GM10847 (cell line): Measurements from ENCODE around the gene MT3.

Experiments used
- POLR2A ChIP-seq: IDR thresholded peaks from 2 replicates; pipeline ENCODE4 v1.6.1; 2011; ENCODE audit not compliant: insufficient read length; ENCODE audit errors: extremely low read depth

The MT3 gene

DNA sequence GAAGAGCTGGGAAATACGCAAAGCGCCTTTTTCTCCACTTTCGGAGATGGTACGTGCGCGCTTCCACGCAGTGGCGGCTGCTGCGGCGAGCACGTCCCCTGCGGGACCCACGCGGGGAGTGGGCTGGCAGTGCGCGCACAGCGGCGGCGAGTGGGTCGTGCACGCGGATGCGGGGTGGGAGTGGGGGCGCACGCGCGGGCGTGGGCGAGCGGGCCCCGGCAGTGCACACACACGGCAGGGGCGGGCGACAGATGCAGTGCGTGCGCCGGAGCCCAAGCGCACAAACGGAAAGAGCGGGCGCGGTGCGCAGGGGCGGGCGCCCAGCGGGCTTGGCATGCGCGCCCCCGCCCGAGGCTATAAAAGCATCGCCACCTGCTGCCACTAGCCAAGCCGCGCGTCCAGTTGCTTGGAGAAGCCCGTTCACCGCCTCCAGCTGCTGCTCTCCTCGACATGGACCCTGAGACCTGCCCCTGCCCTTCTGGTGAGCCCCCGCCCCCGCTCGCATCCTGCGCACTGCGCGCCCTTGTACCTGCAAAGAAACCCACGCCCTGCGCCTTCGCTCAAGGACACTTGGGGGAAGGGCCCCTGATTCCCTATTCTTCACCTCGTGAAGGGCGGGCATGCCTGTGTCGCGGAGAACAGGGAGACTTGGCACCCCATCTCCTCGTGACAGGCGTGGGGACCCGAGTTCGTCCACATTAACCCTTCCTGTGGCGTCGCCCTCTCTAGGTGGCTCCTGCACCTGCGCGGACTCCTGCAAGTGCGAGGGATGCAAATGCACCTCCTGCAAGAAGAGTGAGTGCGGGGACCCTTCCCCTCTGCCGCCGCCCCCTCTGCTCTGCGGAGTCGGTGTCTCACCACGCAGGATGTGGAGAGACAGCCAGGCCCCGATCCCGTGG, at the start of gene MT3:
Gene MT3, plus strand, starts transcription at position 388 of the 899 bp plus-strand sequence. Its CDS starts 63 bp downstream, at position 451.
- no peak for TF ChIP-seq POLR2A

DNA sequence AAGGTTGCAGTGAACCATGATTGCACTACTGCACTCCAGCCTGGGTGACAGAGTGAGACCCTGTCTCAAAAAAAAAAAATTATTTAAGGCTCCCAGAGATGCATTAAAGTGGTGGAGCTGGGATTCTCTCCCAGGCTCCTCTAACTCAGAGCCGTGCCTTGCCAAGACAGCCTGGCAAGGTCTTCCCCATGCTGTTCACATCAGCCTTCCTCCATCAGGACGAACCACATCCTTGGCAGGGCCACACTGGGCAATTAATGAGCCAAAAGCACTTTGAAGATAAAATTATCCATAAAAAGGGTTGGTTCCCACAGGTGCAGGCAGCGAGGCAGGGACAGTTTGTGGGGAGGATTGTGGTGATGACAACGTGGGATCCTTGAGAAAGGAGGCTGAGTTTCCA, 49.7 kb upstream of the MT3 start:
- no peak for TF ChIP-seq POLR2A

DNA sequence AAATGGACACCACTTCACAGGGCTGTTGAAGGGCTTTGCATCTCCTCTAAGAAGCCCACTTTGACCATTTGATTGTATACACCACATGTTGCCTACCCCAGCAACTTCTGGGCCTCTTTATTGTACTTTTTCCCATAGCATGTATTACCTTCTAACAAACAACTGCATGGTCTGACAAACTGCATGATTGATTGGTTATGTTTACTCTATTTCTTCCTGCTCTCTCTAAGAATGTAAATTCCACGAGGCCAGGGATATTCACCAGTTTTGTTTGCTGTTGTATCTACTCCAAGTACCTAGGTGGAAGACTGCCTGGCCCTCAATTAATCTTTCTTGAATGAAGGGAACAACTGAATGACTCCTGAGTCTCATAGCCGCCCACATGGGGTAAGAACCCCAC, 47.3 kb upstream of the MT3 start:
- no peak for TF ChIP-seq POLR2A

DNA sequence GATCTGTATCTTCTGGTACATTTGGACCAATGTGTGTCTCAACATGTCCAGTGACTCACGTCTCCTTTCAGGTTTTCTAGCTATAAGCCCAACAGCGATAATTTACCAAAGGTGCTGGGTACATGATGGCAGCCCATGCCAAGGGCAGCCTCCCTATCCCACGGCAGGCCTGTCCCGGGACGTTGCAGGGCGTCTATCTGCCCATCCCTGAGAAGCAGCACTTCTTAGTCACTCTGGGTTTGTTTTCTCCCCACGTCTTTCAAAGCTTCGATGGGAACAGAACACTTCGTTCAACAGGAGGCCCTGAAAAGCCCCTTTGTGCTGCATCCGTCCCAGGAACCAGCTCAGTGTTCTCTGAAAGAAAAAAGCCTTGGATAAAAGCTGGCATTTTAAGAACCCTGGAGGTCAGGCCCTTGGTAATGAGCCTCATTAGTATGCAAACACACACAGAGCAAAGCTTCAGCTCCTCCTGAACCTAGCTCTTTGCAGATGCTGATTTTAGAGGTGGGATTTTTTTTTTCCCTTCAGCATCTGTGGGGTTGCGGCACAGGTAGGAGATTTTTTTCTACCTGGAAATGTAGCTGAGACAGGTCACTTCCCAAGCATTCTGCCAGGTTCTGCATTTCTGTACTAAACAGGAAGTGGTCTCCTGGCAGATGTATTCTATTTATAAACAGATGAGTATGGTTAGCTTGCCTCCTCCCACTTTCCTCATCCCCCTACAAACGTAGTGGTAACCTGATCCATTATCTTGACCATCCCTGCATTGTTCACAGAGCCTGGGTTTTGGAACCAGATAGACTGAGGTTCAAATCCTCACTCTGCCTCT, 42.0 kb upstream of the MT3 start:
- no peak for TF ChIP-seq POLR2A

DNA sequence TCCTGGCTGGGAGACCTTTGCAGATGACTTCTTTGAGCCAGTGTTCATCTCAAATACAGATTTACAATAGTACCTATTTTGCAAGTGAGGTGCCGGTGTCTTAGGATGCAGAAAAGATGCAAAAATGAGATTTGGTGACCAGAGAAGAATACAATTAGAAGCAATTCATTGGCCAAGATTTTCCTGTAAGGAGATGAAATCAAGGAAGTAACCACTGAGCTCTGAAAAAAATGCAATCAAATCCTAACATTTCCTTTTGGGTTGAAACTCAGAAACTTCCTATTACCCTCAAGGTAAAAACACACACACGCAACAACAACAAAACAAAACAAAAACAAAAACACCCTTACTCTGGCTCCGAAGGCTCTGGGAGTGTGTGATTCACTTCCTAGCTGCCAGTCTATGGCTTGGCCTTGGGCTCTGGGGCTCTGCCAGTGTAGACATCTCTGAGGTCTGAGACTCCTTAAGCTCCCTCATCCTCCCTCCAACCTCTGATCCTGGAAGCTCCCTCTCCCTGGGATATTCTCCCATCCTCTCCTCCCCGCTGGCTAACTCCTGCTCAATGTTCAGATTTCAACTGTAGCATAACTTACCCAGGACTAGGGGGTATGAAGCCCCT, 41.3 kb upstream of the MT3 start:
- no peak for TF ChIP-seq POLR2A

- TF ChIP-seq POLR2A = no peak
Observed at GRCh38 chr16:56549161-56549560, 40.2 kb upstream of the MT3 start.

GRCh38 chr16:56549744-56550385, 39.5 kb upstream of the MT3 start:
- no peak for TF ChIP-seq POLR2A

DNA sequence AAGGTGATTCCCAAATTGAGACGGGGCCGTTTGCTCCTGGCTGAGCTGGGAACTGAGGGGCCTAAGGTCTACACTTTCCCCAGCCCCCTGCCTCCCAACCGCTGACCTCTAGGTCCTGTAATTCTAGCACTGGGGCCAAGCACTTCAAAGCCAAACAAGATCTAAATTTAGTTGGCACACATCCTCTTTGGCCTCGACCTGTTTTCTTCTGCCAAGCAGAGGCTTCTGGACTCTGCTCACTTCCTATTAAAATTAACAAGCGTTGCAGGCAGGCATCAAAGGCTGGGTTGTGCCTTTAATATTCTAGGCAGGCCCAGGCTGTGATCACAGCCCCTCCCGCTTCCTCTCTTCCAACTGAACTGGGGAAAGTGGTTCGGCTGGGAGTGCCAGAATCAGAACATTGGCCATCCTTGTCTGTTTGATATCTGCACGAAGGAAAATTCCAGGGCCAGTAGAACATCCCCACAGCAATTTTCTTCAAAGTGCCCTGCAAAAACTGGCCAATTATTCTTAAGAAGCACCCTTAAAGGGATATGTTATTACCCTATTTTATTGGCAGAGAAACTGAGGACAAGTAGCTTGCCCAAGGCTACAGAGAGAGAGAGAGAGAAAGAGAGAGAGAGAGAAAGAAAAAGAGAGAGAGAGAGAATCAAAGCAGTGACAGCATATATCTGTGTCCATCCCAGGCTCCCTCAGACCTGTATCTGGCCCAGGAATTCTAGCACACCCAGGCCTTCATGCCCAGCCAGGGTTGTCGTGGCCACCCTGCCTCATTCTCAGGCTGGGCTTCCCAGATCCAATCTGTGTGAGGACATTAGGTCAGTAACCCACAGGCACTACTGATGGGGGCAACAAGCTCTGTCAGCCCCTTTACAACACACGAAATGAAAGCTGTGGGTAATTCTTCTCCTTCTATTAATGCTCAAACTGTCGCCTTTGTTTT, 37.3 kb upstream of the MT3 start:
- no peak for TF ChIP-seq POLR2A

- TF ChIP-seq POLR2A = no peak
Observed at GRCh38 chr16:56554441-56554840, 34.9 kb upstream of the MT3 start.

DNA sequence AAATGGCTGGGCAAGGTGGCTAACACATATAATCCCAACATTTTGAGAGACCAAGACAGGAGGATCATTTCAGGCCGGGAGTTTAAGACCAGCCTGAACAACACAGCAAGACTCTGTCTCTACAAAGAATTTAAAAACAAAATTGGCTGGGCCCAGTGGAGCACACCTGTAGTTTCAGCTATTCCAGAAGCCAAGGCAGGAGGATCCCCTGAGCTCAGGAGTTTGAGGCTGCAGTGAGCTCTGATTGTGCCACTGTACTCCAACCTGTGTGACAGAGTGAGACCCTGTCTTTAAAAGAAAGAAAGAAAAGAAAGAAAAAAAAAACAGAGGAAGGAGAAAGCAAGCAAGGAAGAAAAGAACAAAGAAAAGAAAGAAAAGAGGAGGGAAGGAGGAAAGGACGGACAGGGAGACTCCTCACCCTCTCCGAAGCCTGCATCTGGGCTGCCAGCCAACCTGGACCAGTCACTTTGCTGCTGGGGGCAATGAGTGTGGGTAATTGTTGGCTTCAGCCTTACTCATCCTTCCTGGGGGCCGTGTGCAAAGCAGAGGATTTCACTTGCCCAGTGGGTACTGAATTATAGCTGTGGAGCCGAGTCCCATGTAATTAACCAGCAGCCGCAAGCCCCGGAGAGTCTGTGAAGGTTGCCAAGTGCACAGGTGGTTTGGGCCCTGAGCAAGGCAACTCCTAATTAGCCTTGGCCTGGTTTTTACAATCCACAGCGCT, 31.1 kb upstream of the MT3 start:
- TF ChIP-seq POLR2A = no peak

- TF ChIP-seq POLR2A = no peak
Observed at GRCh38 chr16:56559109-56559508, 30.2 kb upstream of the MT3 start.

DNA sequence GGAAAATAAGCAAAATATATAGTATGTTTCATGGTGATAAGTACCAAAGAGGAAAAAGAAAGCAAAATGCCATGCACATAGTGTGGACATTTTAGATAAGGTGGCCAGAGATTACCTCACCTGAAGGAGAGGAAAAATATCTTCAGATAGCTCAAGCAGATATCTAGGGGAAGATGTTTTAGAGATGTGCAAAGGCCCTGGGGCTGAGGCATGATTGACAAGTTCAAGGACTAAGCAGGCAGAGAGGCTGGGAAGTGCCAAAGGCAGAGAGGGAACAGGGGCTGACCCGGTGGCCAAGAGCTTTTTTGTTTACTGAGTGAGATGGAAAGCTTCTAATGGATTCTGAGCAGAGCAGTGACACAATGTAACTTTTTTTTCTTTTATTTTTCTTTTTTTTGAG, 28.9 kb upstream of the MT3 start:
- no peak for TF ChIP-seq POLR2A

DNA sequence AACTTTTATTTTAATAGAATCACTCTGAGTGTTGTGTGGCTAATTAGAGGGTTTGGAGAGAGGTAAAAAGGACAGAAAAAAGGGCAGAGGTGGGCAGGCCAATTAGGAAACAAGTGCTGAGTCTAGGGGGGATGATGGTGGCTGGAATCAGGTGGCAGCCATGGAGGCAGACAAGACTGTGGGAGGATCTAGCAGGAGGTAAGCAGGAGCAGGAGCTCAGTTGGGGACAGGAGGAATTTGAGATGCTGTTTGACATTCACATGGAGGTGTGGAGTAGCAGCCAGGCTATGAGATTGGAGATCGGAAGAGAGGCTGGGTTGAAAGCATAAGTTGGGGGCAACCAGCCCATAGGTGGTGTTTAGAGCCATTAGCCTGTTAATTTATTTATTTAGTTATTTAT, 28.2 kb upstream of the MT3 start:
- no peak for TF ChIP-seq POLR2A

GRCh38 chr16:56564793-56565477, 24.4 kb upstream of the MT3 start, which contains the start of gene MT4:
Gene MT4 (plus strand): TSS chr16:56565073. CDS start chr16:56565129, 56 bp downstream.
- no peak for TF ChIP-seq POLR2A
